HTERT RPE-1 (cell line): ENCODE measurements around the gene FRS3.
"Not testable (repeated sequence)": the region's sequence is repeated elsewhere in the genome, so short reads cannot be mapped to it uniquely, and the experiment has no call there.

Experiments
- in situ Hi-C: fragments of 300-500 bp; cut with MboI; formaldehyde crosslinking; loops from 4 replicates; pipeline ENCODE4 v1.14.3; 2020; ENCODE audit warnings: low sequenced_read_pairs

The FRS3 gene

GRCh38 chr6:41770381-41771057, 9.2 kb downstream of the FRS3 start:
- in situ Hi-C loops: no loop called here

GRCh38 chr6:41769376-41769775, 10.3 kb downstream of the FRS3 start:
- in situ Hi-C loops: no loop called here

- in situ Hi-C loops: no loop called here
Measured at GRCh38 chr6:41768545-41769308, 11.0 kb downstream of the FRS3 start.

GRCh38 chr6:41767112-41767833, 12.4 kb downstream of the FRS3 start:
- in situ Hi-C loops: no loop called here

- in situ Hi-C loops: not testable (repeated sequence)
Measured at GRCh38 chr6:41766043-41766664, 13.5 kb downstream of the FRS3 start.

- in situ Hi-C loops: no loop called here
Measured at GRCh38 chr6:41763470-41763869, 16.2 kb downstream of the FRS3 start.

- in situ Hi-C loops: no loop called here
Measured at GRCh38 chr6:41759905-41760579, 19.7 kb downstream of the FRS3 start.

- in situ Hi-C loops: no loop called here
Measured at GRCh38 chr6:41759106-41759904, 20.4 kb downstream of the FRS3 start.

GRCh38 chr6:41758641-41759035, 21.1 kb downstream of the FRS3 start:
- in situ Hi-C loops: no loop called here

GRCh38 chr6:41757931-41758640, 21.6 kb downstream of the FRS3 start:
- in situ Hi-C loops: no loop called here

GRCh38 chr6:41757271-41757670, 22.4 kb downstream of the FRS3 start:
- in situ Hi-C loops: no loop called here

- in situ Hi-C loops: no loop called here
Measured at GRCh38 chr6:41756354-41756753, 23.3 kb downstream of the FRS3 start.

GRCh38 chr6:41755895-41756294, 23.8 kb downstream of the FRS3 start:
- in situ Hi-C loops: no loop called here

GRCh38 chr6:41750374-41750773, 29.3 kb downstream of the FRS3 start:
- in situ Hi-C loops: no loop called here

GRCh38 chr6:41748542-41748941, 31.2 kb downstream of the FRS3 start:
- in situ Hi-C loops: no loop called here

GRCh38 chr6:41748102-41748477, 31.6 kb downstream of the FRS3 start:
- in situ Hi-C loops: no loop called here

GRCh38 chr6:41747256-41748101, 32.2 kb downstream of the FRS3 start, which contains the start of gene PGC:
PGC (minus strand) TSS chr6:41747397; CDS start chr6:41747334, 63 bp downstream.
- in situ Hi-C loops: no loop called here

- in situ Hi-C loops: no loop called here
Measured at GRCh38 chr6:41746107-41746506, 33.6 kb downstream of the FRS3 start.
